ENCODE measurements around the gene HNF1A.

GRCh38 chr12:120956579-120957300, 21.6 kb upstream of the HNF1A start:
- TF ChIP-seq SREBF2 (CRISPR knock-in tag; IDR thresholded peaks at IDR 0.05) (no peak), EZH2 (IDR thresholded peaks at IDR 0.05; ENCODE audit: borderline replicate concordance, low read depth, low read length) (no peak), PHF8 (IDR thresholded peaks at IDR 0.05; ENCODE audit: borderline replicate concordance, low read length) (no peak), ZFP36 (IDR thresholded peaks at IDR 0.05; ENCODE audit: low read depth, low read length, partially characterized antibody) (no peak), MAFK (IDR thresholded peaks at IDR 0.05; ENCODE audit: low read length) (no peak), C11orf30 (IDR thresholded peaks at IDR 0.05; ENCODE audit: low read depth) (no peak), NR0B1 (IDR thresholded peaks at IDR 0.05; ENCODE audit: partially characterized antibody) (no peak), TAF1 (IDR thresholded peaks at IDR 0.05; ENCODE audit: control insufficient read depth, extremely low read depth, insufficient read depth, low read length, severe bottlenecking) (no peak), GABPA (tag; conservative IDR thresholded peaks at IDR 0.05; ENCODE audit: low read depth) (no peak), PHF20 (IDR thresholded peaks at IDR 0.05; ENCODE audit: partially characterized antibody) (no peak)
- TF ChIP-seq, protein P1, sequence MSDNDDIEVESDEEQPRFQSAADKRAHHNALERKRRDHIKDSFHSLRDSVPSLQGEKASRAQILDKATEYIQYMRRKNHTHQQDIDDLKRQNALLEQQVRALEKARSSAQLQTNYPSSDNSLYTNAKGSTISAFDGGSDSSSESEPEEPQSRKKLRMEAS (CRISPR knock-in tag; IDR thresholded peaks at IDR 0.05), result no peak
- TF ChIP-seq, protein P2, sequence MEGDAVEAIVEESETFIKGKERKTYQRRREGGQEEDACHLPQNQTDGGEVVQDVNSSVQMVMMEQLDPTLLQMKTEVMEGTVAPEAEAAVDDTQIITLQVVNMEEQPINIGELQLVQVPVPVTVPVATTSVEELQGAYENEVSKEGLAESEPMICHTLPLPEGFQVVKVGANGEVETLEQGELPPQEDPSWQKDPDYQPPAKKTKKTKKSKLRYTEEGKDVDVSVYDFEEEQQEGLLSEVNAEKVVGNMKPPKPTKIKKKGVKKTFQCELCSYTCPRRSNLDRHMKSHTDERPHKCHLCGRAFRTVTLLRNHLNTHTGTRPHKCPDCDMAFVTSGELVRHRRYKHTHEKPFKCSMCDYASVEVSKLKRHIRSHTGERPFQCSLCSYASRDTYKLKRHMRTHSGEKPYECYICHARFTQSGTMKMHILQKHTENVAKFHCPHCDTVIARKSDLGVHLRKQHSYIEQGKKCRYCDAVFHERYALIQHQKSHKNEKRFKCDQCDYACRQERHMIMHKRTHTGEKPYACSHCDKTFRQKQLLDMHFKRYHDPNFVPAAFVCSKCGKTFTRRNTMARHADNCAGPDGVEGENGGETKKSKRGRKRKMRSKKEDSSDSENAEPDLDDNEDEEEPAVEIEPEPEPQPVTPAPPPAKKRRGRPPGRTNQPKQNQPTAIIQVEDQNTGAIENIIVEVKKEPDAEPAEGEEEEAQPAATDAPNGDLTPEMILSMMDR (IDR thresholded peaks at IDR 0.05 in 2 of 3, conservative IDR thresholded peaks at IDR 0.05 in 1 of 3; ENCODE audit: insufficient read depth in 2 of 3, low read depth in 1 of 3, low read length in 3 of 3), result no peak

All from K562 (cell line).